A549 (cell line): ENCODE results near the gene ARMC9. TPM values are rescaled to one million over a fixed set of nuclear protein-coding genes. Genes with fewer than 3 reads are reported as not detected.

Experiments
- ATAC-seq, 2 experiments: fragments of 200-7000 bp in 1 of 2; fragments of >200 bp in 1 of 2; cut with Nextera tagmentation in 1 of 2; cut with Tn5 transposase in 1 of 2; 3 replicates each; pipeline versions ENCODE4 v1.8.0 to v1.9.1; 2018 to 2020; ENCODE audit warnings: mild to moderate bottlenecking in 1 of 2, moderate library complexity in 1 of 2
- CTCF ChIA-PET: fragments of 300-600 bp; sonication (Branson Sonifier 250); formaldehyde crosslinking; extraction: SDS; loops from one replicate; lab custom pipeline; 2021; ENCODE audit warnings: antibody characterized with exemption, inconsistent platforms; lab: Yijun Ruan, JAX
- POLR2A ChIA-PET: fragments of 350-600 bp; formaldehyde crosslinking; extraction: SDS; loops from one replicate; lab custom pipeline; 2021; ENCODE audit warnings: antibody characterized with exemption, inconsistent platforms; lab: Yijun Ruan, JAX
- DNase-seq, 2 experiments: peaks; one replicate each; pipeline versions ENCODE4 v3.0.0 to v3.0.0-alpha.2; 2011 to 2016; ENCODE audit warnings: low read depth in 1 of 2, low spot score in 1 of 2
- FAIRE-seq: peaks from 2 replicates; lab custom pipeline; 2011; peaks lifted over from hg19 to GRCh38; lab: Jason Lieb, UNC
- H3K27ac ChIP-seq, 2 experiments: fragments of >200 bp; sonication (Bioruptor Twin); formaldehyde crosslinking; 3 replicates each; pipeline ENCODE4 v1.5.1; 2016 to 2017
- H3K4me1 ChIP-seq: fragments of >200 bp; sonication (Bioruptor Twin); formaldehyde crosslinking; 3 replicates; pipeline ENCODE4 v1.6.1; 2016
- H3K4me2 ChIP-seq: fragments of >200 bp; sonication (Bioruptor Twin); formaldehyde crosslinking; 3 replicates; pipeline ENCODE4 v1.6.1; 2016
- H3K4me3 ChIP-seq: fragments of >200 bp; sonication (Bioruptor Twin); formaldehyde crosslinking; 3 replicates; pipeline ENCODE4 v1.5.1; 2016
- H3K9me3 ChIP-seq: fragments of >200 bp; sonication (Bioruptor Twin); formaldehyde crosslinking; 3 replicates; pipeline ENCODE4 v1.6.1; 2016
- BHLHE40 ChIP-seq: IDR thresholded peaks from 2 replicates; pipeline ENCODE4 v1.6.1; 2012; ENCODE audit warnings: low read depth, low read length, inconsistent platforms
- CBX8 ChIP-seq: fragments of 200-600 bp; sonication (generic); IDR thresholded peaks from 2 replicates; pipeline ENCODE4 v1.6.1; 2016
- CEBPB ChIP-seq, 2 experiments: fragments of >200 bp in 1 of 2; sonication (Bioruptor Twin) in 1 of 2; formaldehyde crosslinking in 1 of 2; IDR thresholded peaks; 2 replicates each; pipeline ENCODE4 v1.6.1; 2012 to 2016
- CHD4 ChIP-seq: fragments of 200-600 bp; sonication (generic); IDR thresholded peaks from 2 replicates; pipeline ENCODE4 v1.6.1; 2016; ENCODE audit warnings: antibody characterized with exemption, mild to moderate bottlenecking, borderline replicate concordance
- CTCF ChIP-seq: fragments of >200 bp; sonication (Bioruptor Twin); formaldehyde crosslinking; IDR thresholded peaks from 3 replicates; pipeline ENCODE4 v1.5.1; 2016
- EHF ChIP-seq: fragments of 250-450 bp; sonication (Bioruptor Pico); IDR thresholded peaks from 2 replicates; pipeline ENCODE4 v1.5.0; 2020; ENCODE audit warnings: mild to moderate bottlenecking
- ELK1 ChIP-seq: fragments of 150-350 bp; IDR thresholded peaks from 2 replicates; pipeline ENCODE4 v1.6.1; 2014; ENCODE audit warnings: low read depth, mild to moderate bottlenecking, low read length
- EP300 ChIP-seq, 2 experiments: fragments of >200 bp; sonication (Bioruptor Twin); formaldehyde crosslinking; IDR thresholded peaks; 2 replicates in 1 of 2; 3 replicates in 1 of 2; pipeline ENCODE4 v1.6.1; 2016 to 2017
- ESRRA ChIP-seq: fragments of 150-350 bp; IDR thresholded peaks from 2 replicates; pipeline ENCODE4 v1.6.1; 2014; ENCODE audit warnings: mild to moderate bottlenecking, low read length, borderline replicate concordance
- FOSB ChIP-seq: fragments of 250-450 bp; sonication (Bioruptor Pico); IDR thresholded peaks from 2 replicates; pipeline ENCODE4 v1.5.0; 2020; ENCODE audit warnings: mild to moderate bottlenecking, moderate library complexity
- FOXS1 ChIP-seq: fragments of 250-450 bp; sonication (Bioruptor Pico); IDR thresholded peaks from 2 replicates; pipeline ENCODE4 v1.5.0; 2020; ENCODE audit warnings: mild to moderate bottlenecking, moderate library complexity
- GATA3 ChIP-seq: IDR thresholded peaks from 2 replicates; pipeline ENCODE4 v1.6.1; 2012; ENCODE audit warnings: borderline replicate concordance
- HDAC2 ChIP-seq: fragments of 200-600 bp; sonication (generic); IDR thresholded peaks from 2 replicates; pipeline ENCODE4 v1.6.1; 2016
- HES2 ChIP-seq: fragments of >200 bp; sonication (Bioruptor Twin); formaldehyde crosslinking; IDR thresholded peaks from 2 replicates; pipeline ENCODE4 v1.6.1; 2016
- HOXB13 ChIP-seq: fragments of 250-450 bp; sonication (Bioruptor Pico); IDR thresholded peaks from 2 replicates; pipeline ENCODE4 v1.5.0; 2020; ENCODE audit warnings: low read depth, mild to moderate bottlenecking, moderate library complexity
- MAX ChIP-seq: IDR thresholded peaks from 2 replicates; pipeline ENCODE4 v1.6.1; 2012
- MAZ ChIP-seq: fragments of 150-350 bp; IDR thresholded peaks from 2 replicates; pipeline ENCODE4 v1.6.1; 2014; ENCODE audit warnings: antibody characterized with exemption, low read depth, low read length, borderline replicate concordance
- NFE2L2 ChIP-seq: fragments of 150-350 bp; conservative IDR thresholded peaks from 2 replicates; pipeline ENCODE4 v1.6.1; 2014; ENCODE audit warnings: low read length
- NPAS2 ChIP-seq: fragments of 250-450 bp; sonication (Bioruptor Pico); IDR thresholded peaks from 2 replicates; pipeline ENCODE4 v1.8.0; 2022; ENCODE audit warnings: mild to moderate bottlenecking, moderate library complexity, borderline replicate concordance
- POLR2A ChIP-seq: IDR thresholded peaks from 2 replicates; pipeline ENCODE4 v1.6.1; 2012; ENCODE audit warnings: mild to moderate bottlenecking, low read length
- RAD21 ChIP-seq, 2 experiments: fragments of >200 bp in 1 of 2; sonication (Bioruptor Twin) in 1 of 2; formaldehyde crosslinking in 1 of 2; IDR thresholded peaks in 1 of 2; conservative IDR thresholded peaks in 1 of 2; 2 replicates in 1 of 2; 3 replicates in 1 of 2; pipeline ENCODE4 v1.6.1; 2012 to 2018; ENCODE audit warnings: inconsistent platforms in 1 of 2
- REST ChIP-seq: fragments of 200-600 bp; sonication (generic); IDR thresholded peaks from 2 replicates; pipeline ENCODE4 v1.6.1; 2016; ENCODE audit warnings: antibody characterized with exemption, mild to moderate bottlenecking, moderate library complexity
- RFX5 ChIP-seq: fragments of 450-650 bp; IDR thresholded peaks from 2 replicates; pipeline ENCODE4 v1.7.1; 2014; ENCODE audit warnings: antibody characterized with exemption, mild to moderate bottlenecking, moderate library complexity
- SMC3 ChIP-seq: fragments of >200 bp; sonication (Bioruptor Twin); formaldehyde crosslinking; IDR thresholded peaks from 3 replicates; pipeline ENCODE4 v1.6.1; 2018; ENCODE audit warnings: inconsistent platforms
- TFCP2L1 ChIP-seq: fragments of 250-450 bp; sonication (Bioruptor Pico); IDR thresholded peaks from 2 replicates; pipeline ENCODE4 v1.5.0; 2021; ENCODE audit warnings: mild to moderate bottlenecking
- TP53 ChIP-seq: fragments of 250-450 bp; sonication (Bioruptor Pico); IDR thresholded peaks from 2 replicates; pipeline ENCODE4 v1.5.0; 2021; ENCODE audit warnings: mild to moderate bottlenecking, moderate library complexity
- USF2 ChIP-seq: fragments of 450-650 bp; IDR thresholded peaks from 2 replicates; pipeline ENCODE4 v1.6.1; 2014; ENCODE audit warnings: antibody characterized with exemption
- ZFP36 ChIP-seq: fragments of 450-650 bp; IDR thresholded peaks from 2 replicates; pipeline ENCODE4 v1.6.1; 2014; ENCODE audit warnings: borderline replicate concordance; ENCODE audit not compliant: partially characterized antibody
- ZNF302 ChIP-seq: fragments of 250-450 bp; sonication (Bioruptor Pico); IDR thresholded peaks from 2 replicates; pipeline ENCODE4 v1.9.0; 2021; ENCODE audit warnings: inconsistent platforms, mild to moderate bottlenecking, moderate library complexity
- WGBS: methylation state at CpG from one replicate; pipeline ENCODE4 v1.1.6; 2017; ENCODE audit errors: missing lambda C conversion rate; 5-methylcytosine and 5-hydroxymethylcytosine counted together
- polyA plus RNA-seq, 4 experiments: library from polyadenylated mRNA; depleted of rRNA in 3 of 4; stranded (reverse); fragments of >200 nt; fragmentation: RNase III in 1 of 4; extraction: RNeasy Plus Mini Kit Qiagen cat#74134 plus additional on column Dnase treatment in 1 of 4; gene quantifications; 2 replicates in 3 of 4; 3 replicates in 1 of 4; pipeline ENCODE4 v1.2.3, GENCODE V29; 2011 to 2017

Gene ARMC9
- polyA plus RNA-seq, 2 of the 4 experiments (the other 2 are of a cell fraction) = 12.0 to 14.1 TPM

GRCh38 chr2:231360401-231360800 is 162.0 kb downstream of the ARMC9 start:
- Histone ChIP-seq H3K4me3 (no peak overlapping the region), H3K4me2 (no peak overlapping the region), H3K4me1 (peaks cover 9% of the 10 kb centered on the region), H3K9me3 (no peaks in the 10 kb centered on the region), H3K27ac (no peak overlapping the region)
- no peak for ATAC-seq
- no peak for FAIRE-seq
- WGBS = 78% methylated on average over 8 of the region's 11 CpGs
- no peak for DNase-seq
- CTCF ChIA-PET = interaction anchor here (1.0 to 3.7 kb wide), 5 partner anchors 10 to 51 kb away, joined by 3 to 16 read pairs (median 3); partner anchors contain the start of gene B3GNT7
- POLR2A ChIA-PET = no interaction called here
- TF ChIP-seq HDAC2 (no peak), ESRRA (no peak), EHF (no peak), HES2 (no peak), ELK1 (no peak), HOXB13 (no peak), CHD4 (no peak), TP53 (CRISPR knock-in tag) (no peak), NFE2L2 (no peak), USF2 (no peak), FOSB (CRISPR knock-in tag) (no peak), CTCF (no peak), MAX (no peak), POLR2A (no peak), RFX5 (no peak), BHLHE40 (no peak), SMC3 (no peak), MAZ (no peak), REST (no peak), CEBPB (IDR thresholded peaks at IDR 0.05) (no peak)

GRCh38 chr2:231360881-231361371 is 162.5 kb downstream of the ARMC9 start:
- no peak for ATAC-seq
- ChIA-PET CTCF (interaction anchor here (1.0 to 3.7 kb wide), 5 partner anchors 9 to 64 kb away, joined by 3 to 16 read pairs (median 4); partner anchors contain the start of gene B3GNT7), POLR2A (no interaction called here)
- peaks cover 14% of the 10 kb centered on the region for H3K4me1 ChIP-seq
- H3K9me3 ChIP-seq = no peaks in the 10 kb centered on the region
- 96% methylated on average over 7 of the region's 13 CpGs for WGBS
- H3K4me2 ChIP-seq = no peak overlapping the region
- no peak for DNase-seq
- no peak overlapping the region for H3K4me3 ChIP-seq
- no peak overlapping the region for H3K27ac ChIP-seq
- no peak for FAIRE-seq
- TF ChIP-seq FOXS1 (CRISPR knock-in tag) = no peak
- no peak for TF ChIP-seq HOXB13
- no peak for TF ChIP-seq CBX8
- no peak for TF ChIP-seq EP300 (IDR thresholded peaks at IDR 0.05)
- TF ChIP-seq ZNF302 (CRISPR knock-in tag) = no peak
- TF ChIP-seq RAD21 (conservative IDR thresholded peaks at IDR 0.05 in 1 of 2, IDR thresholded peaks at IDR 0.05 in 1 of 2) = no peak
- no peak for TF ChIP-seq GATA3
- TF ChIP-seq CTCF = no peak
- no peak for TF ChIP-seq TFCP2L1 (CRISPR knock-in tag)
- TF ChIP-seq ZFP36 = no peak
- TF ChIP-seq ESRRA = no peak
- TF ChIP-seq NPAS2 (CRISPR knock-in tag) = no peak
